KOPT-K1 (cell line): Measurements from ENCODE around the gene CLTB.
"Not testable (repeated sequence)": the region's sequence is repeated elsewhere in the genome, so short reads cannot be mapped to it uniquely, and the experiment has no call there.

Experiments
- H3K27ac ChIP-seq: fragments of 200-600 bp; sonication (generic); 2 replicates; pipeline ENCODE4 v1.5.1; 2016; ENCODE audit warnings: antibody characterized with exemption, mild to moderate bottlenecking, low read depth, low read length; ENCODE audit not compliant: poor library complexity, severe bottlenecking
- H3K36me3 ChIP-seq: fragments of 200-600 bp; sonication (generic); 2 replicates; pipeline ENCODE4 v1.5.1; 2017; ENCODE audit warnings: antibody characterized with exemption, mild to moderate bottlenecking, low read length, moderate library complexity; ENCODE audit not compliant: insufficient read depth
- H3K9me3 ChIP-seq: fragments of 200-600 bp; sonication (generic); 2 replicates; pipeline ENCODE4 v1.5.1; 2017; ENCODE audit warnings: antibody characterized with exemption, low read length, mild to moderate bottlenecking; ENCODE audit not compliant: insufficient read depth, poor library complexity, severe bottlenecking

The CLTB gene

GRCh38 chr5:176414704-176415103 is 1.6 kb downstream of the CLTB start:
- Histone ChIP-seq H3K27ac (no peak overlapping the region), H3K9me3 (no peaks in the 10 kb centered on the region), H3K36me3 (peaks cover 5% of the 10 kb centered on the region; the same call in 1 of the 2 replicates)

- Histone ChIP-seq H3K27ac (no peak overlapping the region), H3K36me3 (peaks cover 10% of the 10 kb centered on the region; the same call in 1 of the 2 replicates), H3K9me3 (no peaks in the 10 kb centered on the region)
Observed at GRCh38 chr5:176413709-176414191, 2.6 kb downstream of the CLTB start.

GRCh38 chr5:176413255-176413565 is 3.1 kb downstream of the CLTB start:
- H3K9me3 ChIP-seq, result no peaks in the 10 kb centered on the region
- peaks cover 10% of the 10 kb centered on the region; the same call in 1 of the 2 replicates for H3K36me3 ChIP-seq
- no peak overlapping the region for H3K27ac ChIP-seq

- H3K9me3 ChIP-seq, result no peaks in the 10 kb centered on the region
- peaks cover 10% of the 10 kb centered on the region; the same call in 1 of the 2 replicates for H3K36me3 ChIP-seq
- no peak overlapping the region for H3K27ac ChIP-seq
Observed at GRCh38 chr5:176412517-176413254, 3.7 kb downstream of the CLTB start.

- peaks cover 26% of the 10 kb centered on the region; the same call in 1 of the 2 replicates for H3K36me3 ChIP-seq
- no peak overlapping the region for H3K27ac ChIP-seq
- H3K9me3 ChIP-seq, result no peaks in the 10 kb centered on the region
Observed at GRCh38 chr5:176410486-176411180, 5.7 kb downstream of the CLTB start.

- H3K27ac ChIP-seq, result no peak overlapping the region
- peaks cover 26% of the 10 kb centered on the region; the same call in 1 of the 2 replicates for H3K36me3 ChIP-seq
- no peaks in the 10 kb centered on the region for H3K9me3 ChIP-seq
Observed at GRCh38 chr5:176409765-176410164, 6.6 kb downstream of the CLTB start.

GRCh38 chr5:176408590-176408989 is 7.7 kb downstream of the CLTB start:
- Histone ChIP-seq H3K9me3 (no peaks in the 10 kb centered on the region), H3K36me3 (peaks cover 26% of the 10 kb centered on the region; the same call in 1 of the 2 replicates), H3K27ac (no peak overlapping the region)

GRCh38 chr5:176408252-176408573 is 8.1 kb downstream of the CLTB start:
- not testable (repeated sequence) for H3K9me3 ChIP-seq, H3K27ac ChIP-seq
- H3K36me3 ChIP-seq, result peaks cover 26% of the 10 kb centered on the region; the same call in 1 of the 2 replicates

GRCh38 chr5:176407456-176408251 is 8.7 kb downstream of the CLTB start:
- H3K27ac ChIP-seq, result no peak overlapping the region
- H3K9me3 ChIP-seq, result no peaks in the 10 kb centered on the region
- peaks cover 26% of the 10 kb centered on the region; the same call in 1 of the 2 replicates for H3K36me3 ChIP-seq

- H3K36me3 ChIP-seq, result peaks cover 26% of the 10 kb centered on the region; the same call in 1 of the 2 replicates
- no peak overlapping the region for H3K27ac ChIP-seq
- no peaks in the 10 kb centered on the region for H3K9me3 ChIP-seq
Observed at GRCh38 chr5:176406436-176407052, 9.8 kb downstream of the CLTB start.

- Histone ChIP-seq H3K9me3 (no peaks in the 10 kb centered on the region), H3K36me3 (peaks cover 26% of the 10 kb centered on the region; the same call in 1 of the 2 replicates), H3K27ac (no peak overlapping the region)
Observed at GRCh38 chr5:176405656-176406435, 10.5 kb downstream of the CLTB start.

- peaks cover 7% of the 10 kb centered on the region; the same call in 1 of the 2 replicates for H3K36me3 ChIP-seq
- H3K27ac ChIP-seq, result no peak overlapping the region
- no peaks in the 10 kb centered on the region for H3K9me3 ChIP-seq
Observed at GRCh38 chr5:176401281-176402205, 14.8 kb downstream of the CLTB start.

- Histone ChIP-seq H3K36me3 (peaks cover under 1% of the 10 kb centered on the region; the same call in 1 of the 2 replicates), H3K27ac (no peak overlapping the region), H3K9me3 (no peaks in the 10 kb centered on the region)
Observed at GRCh38 chr5:176400382-176401156, 15.8 kb downstream of the CLTB start.
